MM.1S (cell line): Measurements from ENCODE around the gene KIAA1755.

Source experiments
- EZH2 ChIP-seq: fragments of 300-600 bp; sonication (generic); optimal IDR thresholded peaks from 2 replicates; pipeline ENCODE3; 2017; ENCODE audit warnings: low read depth, mild to moderate bottlenecking, antibody characterized with exemption, low read length, mixed read lengths
- EZH2phosphoT487 ChIP-seq: fragments of 300-600 bp; sonication (generic); IDR thresholded peaks from 2 replicates; pipeline ENCODE4 v1.6.1; 2018; ENCODE audit warnings: antibody characterized with exemption, low read length
- TF ChIP-seq, protein P1 (sequence below): fragments of 300-600 bp; sonication (generic); IDR thresholded peaks from 2 replicates; pipeline ENCODE4 v1.5.1; 2016; ENCODE audit warnings: antibody characterized with exemption, low read length, mixed read lengths

GRCh38 chr20:38250609-38251008 lies 9.9 kb downstream of the KIAA1755 start:
- TF ChIP-seq, protein P1, sequence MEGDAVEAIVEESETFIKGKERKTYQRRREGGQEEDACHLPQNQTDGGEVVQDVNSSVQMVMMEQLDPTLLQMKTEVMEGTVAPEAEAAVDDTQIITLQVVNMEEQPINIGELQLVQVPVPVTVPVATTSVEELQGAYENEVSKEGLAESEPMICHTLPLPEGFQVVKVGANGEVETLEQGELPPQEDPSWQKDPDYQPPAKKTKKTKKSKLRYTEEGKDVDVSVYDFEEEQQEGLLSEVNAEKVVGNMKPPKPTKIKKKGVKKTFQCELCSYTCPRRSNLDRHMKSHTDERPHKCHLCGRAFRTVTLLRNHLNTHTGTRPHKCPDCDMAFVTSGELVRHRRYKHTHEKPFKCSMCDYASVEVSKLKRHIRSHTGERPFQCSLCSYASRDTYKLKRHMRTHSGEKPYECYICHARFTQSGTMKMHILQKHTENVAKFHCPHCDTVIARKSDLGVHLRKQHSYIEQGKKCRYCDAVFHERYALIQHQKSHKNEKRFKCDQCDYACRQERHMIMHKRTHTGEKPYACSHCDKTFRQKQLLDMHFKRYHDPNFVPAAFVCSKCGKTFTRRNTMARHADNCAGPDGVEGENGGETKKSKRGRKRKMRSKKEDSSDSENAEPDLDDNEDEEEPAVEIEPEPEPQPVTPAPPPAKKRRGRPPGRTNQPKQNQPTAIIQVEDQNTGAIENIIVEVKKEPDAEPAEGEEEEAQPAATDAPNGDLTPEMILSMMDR: no peak
- no peak for TF ChIP-seq EZH2
- no peak for TF ChIP-seq EZH2phosphoT487
